Muscle of back (tissue), 11 donors: Measurements from ENCODE around the gene DLGAP5. TPM values are rescaled to one million over a fixed set of nuclear protein-coding genes. Genes with fewer than 3 reads are reported as not detected.

Experiments used
- DNase-seq, 3 donors: peaks; one replicate each; pipeline versions ENCODE4 v3.0.0 to v3.0.0-alpha.2; 2013
- polyA plus RNA-seq, 10 donors: library from polyadenylated mRNA; unstranded; fragments of 120-200 nt; gene quantifications; one replicate each; pipeline ENCODE4 v1.2.1, GENCODE V29; 2013; ENCODE audit not compliant: insufficient read length in 10 of 10

Gene DLGAP5
- polyA plus RNA-seq, 10 donors, result 9.5 to 23.0 (median 14.2) TPM

GRCh38 chr14:55188686-55189295 is 2.6 kb downstream of the DLGAP5 start:
- DNase-seq, result no peak

GRCh38 chr14:55180434-55180833 is 11.0 kb downstream of the DLGAP5 start:
- no peak for DNase-seq

GRCh38 chr14:55180006-55180405 is 11.4 kb downstream of the DLGAP5 start:
- DNase-seq, result no peak

GRCh38 chr14:55170526-55170925 is 20.9 kb downstream of the DLGAP5 start:
- DNase-seq, result no peak

GRCh38 chr14:55160989-55161388 is 30.4 kb downstream of the DLGAP5 start:
- DNase-seq, result peak; percentile 37 to 61 (median 38)

- DNase-seq, result no peak
Measured at GRCh38 chr14:55158412-55158811, 33.0 kb downstream of the DLGAP5 start.

GRCh38 chr14:55157080-55157479 is 34.3 kb downstream of the DLGAP5 start:
- no peak for DNase-seq

- DNase-seq, result no peak
Measured at GRCh38 chr14:55153951-55154350, 37.4 kb downstream of the DLGAP5 start.

GRCh38 chr14:55152052-55152753 is 39.2 kb downstream of the DLGAP5 start:
- peak in 1 of 3 donors; percentile 4 for DNase-seq

- DNase-seq, result no peak
Measured at GRCh38 chr14:55151601-55152000, 39.8 kb downstream of the DLGAP5 start.

- DNase-seq, result no peak
Measured at GRCh38 chr14:55146425-55146824, 45.0 kb downstream of the DLGAP5 start.

- no peak for DNase-seq
Measured at GRCh38 chr14:55142466-55142865, 48.9 kb downstream of the DLGAP5 start.

GRCh38 chr14:55141825-55142224 is 49.6 kb downstream of the DLGAP5 start:
- DNase-seq, result no peak

GRCh38 chr14:55139696-55140509 is 51.5 kb downstream of the DLGAP5 start:
- DNase-seq, result no peak

- no peak for DNase-seq
Measured at GRCh38 chr14:55139141-55139540, 52.2 kb downstream of the DLGAP5 start.

GRCh38 chr14:55138091-55138490 is 53.3 kb downstream of the DLGAP5 start:
- DNase-seq, result no peak

GRCh38 chr14:55136885-55137786 is 54.2 kb downstream of the DLGAP5 start:
- DNase-seq, result peak; percentile 70 to 93 (median 89)

- no peak for DNase-seq
Measured at GRCh38 chr14:55136241-55136640, 55.1 kb downstream of the DLGAP5 start.

- DNase-seq, result peak in 1 of 3 donors; percentile 61
Measured at GRCh38 chr14:55133416-55133815, 58.0 kb downstream of the DLGAP5 start.

- no peak for DNase-seq
Measured at GRCh38 chr14:55131370-55132137, 59.8 kb downstream of the DLGAP5 start.

- DNase-seq, result no peak
Measured at GRCh38 chr14:55130196-55130550, 61.2 kb downstream of the DLGAP5 start.
